Common myeloid progenitor, CD34-positive (primary cell): ENCODE data around the gene CHRM5.

Experiments
- CTCF ChIA-PET: fragments of 350-600 bp; sonication (Branson Sonifier 250); formaldehyde crosslinking; loops from one replicate; lab custom pipeline; 2021; ENCODE audit warnings: antibody characterized with exemption; lab: Charles Lee
- POLR2A ChIA-PET: fragments of 350-600 bp; sonication (Branson Sonifier 250); formaldehyde crosslinking; loops from one replicate; lab custom pipeline; 2021; ENCODE audit warnings: antibody characterized with exemption; lab: Charles Lee
- DNase-seq, 3 donors: peaks; one replicate each; pipeline versions ENCODE4 v3.0.0 to v3.0.0-alpha.2; 2013
- H3K27ac ChIP-seq, 2 experiments: 1 replicate in 1 of 2; 2 replicates in 1 of 2; pipeline ENCODE4 v1.7.0; 2013; ENCODE audit warnings: inconsistent platforms in 2 of 2, low read length in 2 of 2, mild to moderate bottlenecking in 2 of 2, low read depth in 1 of 2, moderate library complexity in 1 of 2; ENCODE audit not compliant: severe bottlenecking in 2 of 2, insufficient read depth in 1 of 2, poor library complexity in 1 of 2
- H3K27me3 ChIP-seq, 5 experiments: replicated peaks in 2 of 5; 1 replicate in 3 of 5; 2 replicates in 2 of 5; pipeline versions ENCODE4 v1.6.1 to v1.7.0; 2013; ENCODE audit warnings: low read length in 4 of 5, mild to moderate bottlenecking in 2 of 5, moderate library complexity in 2 of 5, inconsistent platforms in 1 of 5; ENCODE audit not compliant: insufficient read depth in 5 of 5, control insufficient read depth in 4 of 5
- H3K36me3 ChIP-seq, 4 experiments: 1 replicate in 2 of 4; 2 replicates in 2 of 4; pipeline versions ENCODE4 v1.6.1 to v1.7.0; 2013; ENCODE audit warnings: low read length in 3 of 4, control low read depth in 1 of 4, mild to moderate bottlenecking in 1 of 4; ENCODE audit not compliant: control insufficient read depth in 4 of 4, insufficient read depth in 4 of 4
- H3K4me1 ChIP-seq, 4 experiments: 1 replicate in 3 of 4; 2 replicates in 1 of 4; pipeline versions ENCODE4 v1.6.1 to v1.7.1; 2013; ENCODE audit warnings: low read length in 3 of 4, mild to moderate bottlenecking in 3 of 4, control low read depth in 1 of 4, inconsistent platforms in 1 of 4, moderate library complexity in 1 of 4; ENCODE audit not compliant: control insufficient read depth in 4 of 4, insufficient read depth in 4 of 4; ENCODE audit errors: control extremely low read depth in 1 of 4
- H3K4me3 ChIP-seq, 7 experiments: 1 replicate in 4 of 7; 2 replicates in 3 of 7; pipeline versions ENCODE4 v1.5.1 to v1.7.0; 2013; ENCODE audit warnings: mild to moderate bottlenecking in 7 of 7, low read length in 6 of 7, moderate library complexity in 6 of 7, inconsistent platforms in 2 of 7, low read depth in 2 of 7, control low read depth in 1 of 7; ENCODE audit not compliant: insufficient read depth in 4 of 7, control insufficient read depth in 1 of 7; ENCODE audit errors: extremely low read depth in 1 of 7
- H3K9me3 ChIP-seq, 5 experiments: 1 replicate in 4 of 5; 2 replicates in 1 of 5; pipeline versions ENCODE4 v1.6.1 to v1.7.1; 2013; ENCODE audit warnings: low read length in 4 of 5, mild to moderate bottlenecking in 2 of 5, inconsistent platforms in 1 of 5, low read depth in 1 of 5, moderate library complexity in 1 of 5; ENCODE audit not compliant: control insufficient read depth in 4 of 5, insufficient read depth in 2 of 5; ENCODE audit errors: control extremely low read depth in 1 of 5
- WGBS: methylation state at CpG from one replicate; pipeline ENCODE4 v1.1.5; 2013; ENCODE audit not compliant: insufficient coverage; 5-methylcytosine and 5-hydroxymethylcytosine counted together

The CHRM5 gene

GRCh38 chr15:34006381-34006780 lies 38.1 kb downstream of the CHRM5 start:
- no peak overlapping the region for H3K4me3 ChIP-seq
- CTCF ChIA-PET = interaction anchor here (0.6 kb wide), 1 partner anchor 38 kb away, joined by 3 read pairs; no protein-coding TSS in a partner anchor
- H3K36me3 ChIP-seq = no peaks in the 10 kb centered on the region
- H3K27ac ChIP-seq = no peak overlapping the region
- no peaks in the 10 kb centered on the region for H3K27me3 ChIP-seq
- POLR2A ChIA-PET = no interaction called here
- H3K9me3 ChIP-seq = no peaks in the 10 kb centered on the region
- no peaks in the 10 kb centered on the region for H3K4me1 ChIP-seq
- no peak for DNase-seq
- WGBS = no CpG with 5 or more reads among the region's 2 CpGs

GRCh38 chr15:34009656-34010055 lies 41.4 kb downstream of the CHRM5 start:
- no peak overlapping the region for H3K27ac ChIP-seq
- H3K27me3 ChIP-seq = no peaks in the 10 kb centered on the region
- ChIA-PET CTCF (interaction anchor here (2.0 kb wide), 1 partner anchor 13 kb away, joined by 4 read pairs; no protein-coding TSS in a partner anchor), POLR2A (no interaction called here)
- H3K36me3 ChIP-seq = peaks cover 0 to 3% (median 1%) of the 10 kb centered on the region in 4 experiments
- H3K4me1 ChIP-seq = no peaks in the 10 kb centered on the region
- 80% methylated on average over 1 of the region's 1 CpG for WGBS
- DNase-seq = no peak
- H3K9me3 ChIP-seq = no peaks in the 10 kb centered on the region
- H3K4me3 ChIP-seq = no peak overlapping the region

DNA sequence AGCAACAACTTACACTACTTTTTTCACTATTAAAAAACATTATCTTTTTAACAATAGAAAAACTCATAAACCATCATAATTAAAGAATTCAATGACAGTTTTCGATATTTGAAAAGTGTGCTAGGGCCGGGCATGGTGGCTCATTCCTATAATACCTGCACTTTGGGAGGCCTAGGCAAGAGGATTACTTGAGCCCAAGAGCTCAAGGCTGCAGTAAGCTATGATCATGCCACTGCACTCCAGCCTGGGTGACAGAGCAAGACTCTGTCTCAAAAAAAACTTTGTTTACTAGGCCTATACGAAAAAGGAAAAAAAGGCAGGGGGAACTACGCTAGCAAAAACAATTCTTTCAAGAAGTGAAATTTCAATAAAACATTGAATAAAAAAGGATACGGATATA lies 42.6 kb downstream of the CHRM5 start:
- Histone ChIP-seq H3K9me3 (no peaks in the 10 kb centered on the region), H3K4me1 (no peaks in the 10 kb centered on the region), H3K27ac (no peak overlapping the region), H3K36me3 (peaks cover 0 to 3% (median 1%) of the 10 kb centered on the region in 4 experiments), H3K27me3 (no peaks in the 10 kb centered on the region), H3K4me3 (no peak overlapping the region)
- no peak for DNase-seq
- WGBS = 100% methylated on average over 2 of the region's 5 CpGs
- ChIA-PET POLR2A (no interaction called here), CTCF (no interaction called here)

- POLR2A ChIA-PET = no interaction called here
- 91% methylated on average over 1 of the region's 2 CpGs for WGBS
Observed at GRCh38 chr15:34011481-34011880, 43.2 kb downstream of the CHRM5 start.

DNA sequence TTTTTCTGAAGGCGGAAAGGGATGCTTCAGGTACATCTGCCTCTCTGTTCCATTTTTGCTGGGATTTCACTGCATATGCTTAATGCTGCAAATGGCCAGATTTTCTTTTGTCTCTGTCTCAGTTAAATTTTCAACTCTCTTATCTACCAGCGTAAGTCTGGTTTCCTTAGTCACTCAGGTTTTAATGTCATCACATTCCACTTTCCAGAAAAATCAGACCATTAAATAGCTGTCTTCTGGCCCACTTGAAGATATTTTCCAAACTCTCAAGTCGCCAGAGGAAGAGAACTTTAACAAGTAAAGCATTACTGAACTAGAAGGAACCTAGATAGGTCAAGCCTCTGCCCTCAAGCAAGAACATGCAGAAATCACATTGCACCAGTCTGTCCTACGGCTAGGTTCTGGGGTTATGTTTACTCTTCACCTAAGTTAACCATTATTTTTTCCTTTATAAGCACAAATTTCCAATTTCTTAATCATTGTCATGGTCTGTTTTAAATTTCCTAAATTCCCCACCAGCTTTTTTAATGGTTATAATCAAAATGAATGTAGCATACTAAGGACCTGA lies 44.2 kb downstream of the CHRM5 start:
- ChIA-PET CTCF (interaction anchor here (1.6 kb wide), 1 partner anchor 197 kb away, joined by 3 read pairs; the partner anchor contains the start of gene KATNBL1), POLR2A (no interaction called here)
- Histone ChIP-seq H3K27ac (no peak overlapping the region), H3K9me3 (no peaks in the 10 kb centered on the region), H3K4me3 (no peak overlapping the region), H3K36me3 (peaks cover 0 to 3% (median 1%) of the 10 kb centered on the region in 4 experiments), H3K4me1 (no peaks in the 10 kb centered on the region), H3K27me3 (no peaks in the 10 kb centered on the region)
- no peak for DNase-seq
- 92% methylated on average over 2 of the region's 4 CpGs for WGBS

More at GRCh38 chr15:34011481-34011880, 43.2 kb downstream of the CHRM5 start:
- Histone ChIP-seq H3K4me1 (no peaks in the 10 kb centered on the region), H3K9me3 (no peaks in the 10 kb centered on the region), H3K36me3 (peaks cover 0 to 3% (median 1%) of the 10 kb centered on the region in 4 experiments), H3K27me3 (no peaks in the 10 kb centered on the region), H3K4me3 (no peak overlapping the region), H3K27ac (no peak overlapping the region)
- CTCF ChIA-PET = no interaction called here
- DNase-seq = no peak

DNA sequence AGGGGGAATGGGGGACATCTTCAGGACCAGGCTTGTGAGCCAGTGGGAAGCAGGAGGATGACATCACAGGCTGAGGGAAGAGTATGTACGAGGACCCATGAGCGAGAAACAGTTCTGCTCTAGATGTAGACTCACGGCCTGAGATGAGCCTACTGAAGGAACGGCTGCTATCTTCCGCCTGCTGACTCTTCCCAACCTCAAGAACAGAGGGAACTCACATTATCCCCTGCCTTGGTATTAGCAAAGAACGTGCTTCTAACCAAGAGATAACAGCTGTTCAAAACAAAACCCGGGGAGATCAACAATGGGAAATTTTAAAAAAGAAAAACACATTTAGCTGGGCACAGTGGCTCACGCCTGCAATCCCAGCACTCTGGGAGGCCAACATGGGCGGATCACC lies 45.4 kb downstream of the CHRM5 start:
- 97% methylated on average over 8 of the region's 9 CpGs for WGBS
- H3K27ac ChIP-seq = no peak overlapping the region
- no peak overlapping the region for H3K4me3 ChIP-seq
- H3K4me1 ChIP-seq = no peaks in the 10 kb centered on the region
- ChIA-PET CTCF (interaction anchor here (0.9 to 1.6 kb wide), 2 partner anchors 21 to 196 kb away, joined by 3 read pairs; partner anchors contain the start of gene KATNBL1), POLR2A (no interaction called here)
- no peaks in the 10 kb centered on the region for H3K9me3 ChIP-seq
- no peak for DNase-seq
- no peaks in the 10 kb centered on the region for H3K27me3 ChIP-seq
- H3K36me3 ChIP-seq = peaks cover 0 to 6% (median 1%) of the 10 kb centered on the region in 4 experiments

GRCh38 chr15:34014556-34014955 lies 46.3 kb downstream of the CHRM5 start:
- Histone ChIP-seq H3K36me3 (peaks cover 0 to 6% (median 1%) of the 10 kb centered on the region in 4 experiments), H3K4me3 (no peak overlapping the region), H3K9me3 (no peaks in the 10 kb centered on the region), H3K4me1 (no peaks in the 10 kb centered on the region), H3K27ac (no peak overlapping the region), H3K27me3 (no peaks in the 10 kb centered on the region)
- WGBS = 100% methylated on average over 1 of the region's 2 CpGs
- ChIA-PET CTCF (interaction anchor here (0.9 kb wide), 1 partner anchor 21 kb away, joined by 3 read pairs; no protein-coding TSS in a partner anchor), POLR2A (no interaction called here)
- no peak for DNase-seq
